Fibroblast of pulmonary artery (primary cell): ENCODE results near the gene C1orf198.

Source experiments
- DNase-seq: peaks from one replicate; pipeline ENCODE4 v3.0.0-alpha.2; 2010; ENCODE audit warnings: low read depth
- H3K4me3 ChIP-seq: replicated peaks from 2 replicates; pipeline ENCODE4 v1.5.1; 2011; ENCODE audit warnings: low read depth, mild to moderate bottlenecking, control low read depth, low read length, moderate library complexity
- CTCF ChIP-seq: IDR thresholded peaks from 2 replicates; pipeline ENCODE4 v1.5.1; 2011; ENCODE audit warnings: mild to moderate bottlenecking, control low read depth, low read length, inconsistent platforms; ENCODE audit errors: missing control alignments

The C1orf198 gene

GRCh38 chr1:230894032-230894431 lies 25.7 kb upstream of the C1orf198 start:
- no peak for TF ChIP-seq CTCF
- no peak for DNase-seq
- no peak overlapping the region for H3K4me3 ChIP-seq

- no peak for DNase-seq
- no peak overlapping the region for H3K4me3 ChIP-seq
- no peak for TF ChIP-seq CTCF
Measured at GRCh38 chr1:230892018-230892491, 23.7 kb upstream of the C1orf198 start.

GRCh38 chr1:230891413-230891812 lies 23.1 kb upstream of the C1orf198 start:
- DNase-seq: no peak
- no peak for TF ChIP-seq CTCF
- H3K4me3 ChIP-seq: no peak overlapping the region

GRCh38 chr1:230884646-230885045 lies 16.3 kb upstream of the C1orf198 start:
- no peak overlapping the region for H3K4me3 ChIP-seq
- no peak for DNase-seq
- no peak for TF ChIP-seq CTCF

- TF ChIP-seq CTCF: no peak
- DNase-seq: no peak
- no peak overlapping the region for H3K4me3 ChIP-seq
Measured at GRCh38 chr1:230883967-230884366, 15.6 kb upstream of the C1orf198 start.

- H3K4me3 ChIP-seq: no peak overlapping the region
- TF ChIP-seq CTCF: no peak
- no peak for DNase-seq
Measured at GRCh38 chr1:230879778-230880177, 11.5 kb upstream of the C1orf198 start.

- H3K4me3 ChIP-seq: no peak overlapping the region
Measured at GRCh38 chr1:230878591-230878990, 10.3 kb upstream of the C1orf198 start.

More at GRCh38 chr1:230878591-230878990, 10.3 kb upstream of the C1orf198 start:
- peak; percentile 53 for DNase-seq
- no peak for TF ChIP-seq CTCF
